ENCODE results near the gene AADAT.

DNA sequence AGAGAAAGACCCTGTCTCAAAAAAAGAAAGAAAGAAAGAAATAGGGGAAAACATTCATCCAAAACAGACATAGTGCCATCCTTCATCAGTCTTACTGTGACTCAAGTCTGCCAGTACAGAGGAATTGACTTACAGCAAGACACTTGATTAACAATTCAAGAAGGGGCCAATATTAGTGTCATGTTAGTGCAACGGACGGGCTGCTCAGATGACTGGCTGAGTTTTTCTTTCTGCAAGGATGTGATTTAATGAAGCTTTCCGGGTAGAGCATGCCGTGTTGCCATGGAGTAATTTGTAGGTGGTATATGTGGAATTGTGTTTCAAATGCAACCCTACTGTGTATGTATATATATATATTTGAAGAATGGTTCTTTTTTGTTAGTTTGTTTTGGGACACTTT, 51.0 kb downstream of the AADAT start:
- no peak for TF ChIP-seq POLR2A (IDR thresholded peaks at IDR 0.05; ENCODE audit: low read length)
- TF ChIP-seq, protein P1, sequence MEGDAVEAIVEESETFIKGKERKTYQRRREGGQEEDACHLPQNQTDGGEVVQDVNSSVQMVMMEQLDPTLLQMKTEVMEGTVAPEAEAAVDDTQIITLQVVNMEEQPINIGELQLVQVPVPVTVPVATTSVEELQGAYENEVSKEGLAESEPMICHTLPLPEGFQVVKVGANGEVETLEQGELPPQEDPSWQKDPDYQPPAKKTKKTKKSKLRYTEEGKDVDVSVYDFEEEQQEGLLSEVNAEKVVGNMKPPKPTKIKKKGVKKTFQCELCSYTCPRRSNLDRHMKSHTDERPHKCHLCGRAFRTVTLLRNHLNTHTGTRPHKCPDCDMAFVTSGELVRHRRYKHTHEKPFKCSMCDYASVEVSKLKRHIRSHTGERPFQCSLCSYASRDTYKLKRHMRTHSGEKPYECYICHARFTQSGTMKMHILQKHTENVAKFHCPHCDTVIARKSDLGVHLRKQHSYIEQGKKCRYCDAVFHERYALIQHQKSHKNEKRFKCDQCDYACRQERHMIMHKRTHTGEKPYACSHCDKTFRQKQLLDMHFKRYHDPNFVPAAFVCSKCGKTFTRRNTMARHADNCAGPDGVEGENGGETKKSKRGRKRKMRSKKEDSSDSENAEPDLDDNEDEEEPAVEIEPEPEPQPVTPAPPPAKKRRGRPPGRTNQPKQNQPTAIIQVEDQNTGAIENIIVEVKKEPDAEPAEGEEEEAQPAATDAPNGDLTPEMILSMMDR (IDR thresholded peaks at IDR 0.05), result no peak
- TF ChIP-seq SMC3 (IDR thresholded peaks at IDR 0.05), result no peak
- no peak for TF ChIP-seq CBX8 (IDR thresholded peaks at IDR 0.05)
- no peak for TF ChIP-seq NPAS2 (CRISPR knock-in tag; IDR thresholded peaks at IDR 0.05; ENCODE audit: borderline replicate concordance)
- TF ChIP-seq MAFK (IDR thresholded peaks at IDR 0.05; ENCODE audit: partially characterized antibody), result no peak
